Hepatocyte (in vitro differentiated cells): ENCODE results near the gene OBSL1. TPM values are rescaled to one million over a fixed set of nuclear protein-coding genes. Genes with fewer than 3 reads are reported as not detected.

Source experiments
- DNase-seq: peaks from one replicate; pipeline ENCODE4 v3.0.0-alpha.2; 2016; ENCODE audit warnings: low spot score
- H2AFZ ChIP-seq: fragments of 200-600 bp; sonication (generic); 2 replicates; pipeline ENCODE4 v1.6.0; 2016; ENCODE audit warnings: antibody characterized with exemption, mild to moderate bottlenecking
- H3K27ac ChIP-seq: fragments of 200-600 bp; sonication (generic); 2 replicates; pipeline ENCODE4 v1.5.1; 2016; ENCODE audit warnings: mild to moderate bottlenecking
- H3K27me3 ChIP-seq: fragments of 200-600 bp; sonication (generic); 2 replicates; pipeline ENCODE4 v1.6.1; 2016
- H3K36me3 ChIP-seq: fragments of 200-600 bp; sonication (generic); replicated peaks from 2 replicates; pipeline ENCODE4 v1.5.1; 2016; ENCODE audit warnings: low read depth; ENCODE audit not compliant: insufficient read depth
- H3K4me1 ChIP-seq: fragments of 200-600 bp; sonication (generic); 2 replicates; pipeline ENCODE4 v1.5.1; 2016; ENCODE audit warnings: mild to moderate bottlenecking, moderate library complexity; ENCODE audit not compliant: insufficient read depth
- H3K4me2 ChIP-seq: fragments of 200-600 bp; sonication (generic); 2 replicates; pipeline ENCODE4 v1.6.0; 2016
- H3K4me3 ChIP-seq: fragments of 200-600 bp; sonication (generic); 2 replicates; pipeline ENCODE4 v1.5.1; 2016; ENCODE audit warnings: mild to moderate bottlenecking
- H3K79me2 ChIP-seq: fragments of 200-600 bp; sonication (generic); 2 replicates; pipeline ENCODE4 v1.6.0; 2017; ENCODE audit warnings: mild to moderate bottlenecking
- H3K9me2 ChIP-seq: fragments of 200-600 bp; sonication (generic); replicated peaks from 2 replicates; pipeline ENCODE4 v1.6.0; 2017; ENCODE audit warnings: mild to moderate bottlenecking; ENCODE audit not compliant: insufficient read depth
- H3K9me3 ChIP-seq: fragments of 200-600 bp; sonication (generic); 2 replicates; pipeline ENCODE4 v1.5.1; 2016; ENCODE audit warnings: low read depth, mild to moderate bottlenecking
- H4K20me1 ChIP-seq: fragments of 200-600 bp; sonication (generic); 2 replicates; pipeline ENCODE4 v1.6.0; 2016; ENCODE audit warnings: mild to moderate bottlenecking; ENCODE audit not compliant: insufficient read depth, poor library complexity, severe bottlenecking
- CTCF ChIP-seq: fragments of 200-600 bp; sonication (generic); IDR thresholded peaks from 2 replicates; pipeline ENCODE4 v1.5.1; 2016; ENCODE audit warnings: antibody characterized with exemption, mild to moderate bottlenecking; ENCODE audit not compliant: poor library complexity
- EZH2 ChIP-seq: fragments of 200-600 bp; sonication (generic); IDR thresholded peaks from 2 replicates; pipeline ENCODE4 v1.6.1; 2016; ENCODE audit warnings: antibody characterized with exemption, mild to moderate bottlenecking, borderline replicate concordance
- EZH2phosphoT487 ChIP-seq: fragments of 200-600 bp; sonication (generic); IDR thresholded peaks from one replicate; pipeline ENCODE4 v1.6.1; 2018; ENCODE audit warnings: antibody characterized with exemption, mild to moderate bottlenecking, low read depth, moderate library complexity; ENCODE audit not compliant: unreplicated experiment, severe bottlenecking
- WGBS: methylation state at CpG from one replicate; pipeline ENCODE4 v1.1.6; 2016; ENCODE audit warnings: low lambda C conversion rate; ENCODE audit errors: missing lambda C conversion rate; 5-methylcytosine and 5-hydroxymethylcytosine counted together
- polyA plus RNA-seq: library from polyadenylated mRNA; unstranded; fragments of >200 nt; fragmentation: Nextera tagmentation; extraction: Ambion mirVana; gene quantifications from 2 replicates; pipeline ENCODE4 v1.2.1, GENCODE V29; 2016
- total RNA-seq: library from RNA; depleted of rRNA; stranded (reverse); fragments of >200 nt; gene quantifications from 2 replicates; pipeline ENCODE4 v1.2.3, GENCODE V29; 2014

Gene OBSL1
- total and polyA plus RNA-seq, 2 experiments from 2014 or later, result 61.0 to 84.6 TPM

GRCh38 chr2:219506802-219507526 lies 64.4 kb downstream of the OBSL1 start:
- Histone ChIP-seq H3K9me2 (no peaks in the 10 kb centered on the region), H3K36me3 (no peaks in the 10 kb centered on the region), H3K4me3 (no peak overlapping the region), H3K9me3 (no peaks in the 10 kb centered on the region), H3K27ac (no peak overlapping the region), H3K27me3 (peaks cover 1% of the 10 kb centered on the region), H3K79me2 (no peaks in the 10 kb centered on the region), H2AFZ (no peak overlapping the region), H3K4me2 (no peak overlapping the region), H3K4me1 (peaks cover 25% of the 10 kb centered on the region), H4K20me1 (no peaks in the 10 kb centered on the region)
- TF ChIP-seq EZH2, result no peak
- no peak for TF ChIP-seq CTCF
- TF ChIP-seq EZH2phosphoT487, result no peak
- WGBS, result 72% methylated on average over 15 of the region's 17 CpGs
- no peak for DNase-seq

DNA sequence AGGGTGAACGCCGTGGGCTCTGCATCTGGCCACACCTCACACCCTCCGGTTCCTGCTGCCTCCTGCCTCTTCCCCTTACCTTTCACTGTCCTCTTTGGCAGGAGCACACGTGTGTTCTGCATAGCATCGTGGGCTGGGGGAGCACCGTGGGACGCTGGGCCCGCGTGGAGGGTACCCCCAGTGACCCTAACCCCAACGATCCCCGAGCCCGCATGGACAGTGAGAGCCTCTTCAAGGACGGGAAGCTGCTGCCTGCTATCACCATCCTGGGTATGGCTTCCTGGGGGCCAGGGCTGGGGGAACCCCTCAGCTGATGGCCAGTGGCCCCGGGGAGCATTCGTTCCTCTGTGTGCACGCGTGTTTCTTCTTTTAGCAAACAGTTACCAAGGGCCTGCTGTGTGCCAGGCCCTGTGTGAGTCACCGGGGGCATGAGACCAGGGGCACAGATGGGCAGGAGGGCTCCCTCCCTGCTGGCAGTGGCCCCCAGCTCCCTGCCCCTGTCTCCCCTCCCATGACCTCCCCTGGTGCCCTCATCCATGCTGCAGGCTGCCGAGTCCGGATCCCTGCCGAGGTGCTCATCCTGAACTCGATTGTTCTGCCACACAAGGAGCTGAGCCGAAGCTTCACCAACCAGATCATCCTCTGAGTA lies 65.1 kb downstream of the OBSL1 start:
- no peak overlapping the region for H3K4me3 ChIP-seq
- no peaks in the 10 kb centered on the region for H3K27me3 ChIP-seq
- WGBS, result 84% methylated on average over 19 of the region's 23 CpGs
- H3K36me3 ChIP-seq, result no peaks in the 10 kb centered on the region
- H3K4me1 ChIP-seq, result peaks cover 25% of the 10 kb centered on the region
- no peaks in the 10 kb centered on the region for H3K9me2 ChIP-seq
- no peaks in the 10 kb centered on the region for H3K9me3 ChIP-seq
- TF ChIP-seq CTCF (no peak), EZH2phosphoT487 (no peak), EZH2 (no peak)
- no peaks in the 10 kb centered on the region for H4K20me1 ChIP-seq
- no peak for DNase-seq
- no peak overlapping the region for H3K27ac ChIP-seq
- H2AFZ ChIP-seq, result no peak overlapping the region
- no peak overlapping the region for H3K4me2 ChIP-seq
- H3K79me2 ChIP-seq, result no peaks in the 10 kb centered on the region

DNA sequence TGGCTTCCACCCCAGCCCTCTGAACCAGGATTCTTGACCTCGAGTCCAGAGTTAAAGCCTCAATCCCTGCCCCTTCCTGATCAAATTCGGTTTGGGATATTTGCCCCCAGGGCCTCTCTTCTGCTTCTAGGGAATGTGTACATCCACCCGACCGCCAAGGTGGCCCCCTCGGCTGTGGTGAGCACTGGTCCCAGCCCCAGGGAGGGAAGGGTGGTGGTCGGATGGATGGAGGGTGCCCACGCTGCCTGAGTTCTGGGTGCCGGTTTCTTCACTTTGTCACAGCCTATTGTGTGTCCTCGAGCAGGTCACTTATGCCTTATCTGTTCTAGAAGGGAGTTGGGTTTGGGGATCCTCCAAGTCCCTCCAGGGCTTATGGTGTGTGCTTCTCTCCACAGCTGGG lies 65.8 kb downstream of the OBSL1 start:
- WGBS, result 88% methylated on average over 9 of the region's 9 CpGs

More for the DNA sequence above, 65.8 kb downstream of the OBSL1 start:
- DNase-seq, result no peak
- no peak overlapping the region for H3K4me3 ChIP-seq
- peaks cover 20% of the 10 kb centered on the region for H3K4me1 ChIP-seq
- no peaks in the 10 kb centered on the region for H3K36me3 ChIP-seq
- no peaks in the 10 kb centered on the region for H3K9me3 ChIP-seq
- H2AFZ ChIP-seq, result no peak overlapping the region
- H3K79me2 ChIP-seq, result no peaks in the 10 kb centered on the region
- no peak overlapping the region for H3K4me2 ChIP-seq
- H3K27me3 ChIP-seq, result no peaks in the 10 kb centered on the region
- no peaks in the 10 kb centered on the region for H3K9me2 ChIP-seq
- H3K27ac ChIP-seq, result no peak overlapping the region
- TF ChIP-seq EZH2, result no peak
- TF ChIP-seq CTCF, result no peak
- no peak for TF ChIP-seq EZH2phosphoT487
- H4K20me1 ChIP-seq, result no peaks in the 10 kb centered on the region
